ENCODE measurements around the gene LRRN2. TPM values are rescaled to one million over a fixed set of nuclear protein-coding genes. Genes with fewer than 3 reads are reported as not detected.

The LRRN2 gene
- total RNA-seq, 1 experiment from 2014 or later = 2.0 TPM

DNA sequence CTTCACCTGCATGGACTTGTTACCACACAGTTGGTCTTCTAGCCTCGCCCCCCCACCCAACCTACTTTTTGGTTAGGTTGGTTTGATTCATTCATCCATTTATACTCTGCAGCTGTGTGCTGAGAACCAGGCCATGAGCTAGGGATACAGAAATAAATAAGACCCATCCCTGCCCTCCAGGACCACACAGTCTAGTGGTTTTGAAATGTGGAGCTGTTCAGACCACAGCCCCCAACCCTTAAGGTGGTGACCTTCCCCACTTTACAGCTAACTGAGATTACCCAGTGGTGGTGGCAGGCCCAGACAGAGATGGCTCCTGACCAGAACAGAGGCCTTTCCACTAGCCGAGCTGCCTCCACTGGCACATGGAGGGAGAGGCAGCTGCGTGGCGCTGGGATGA, 37.0 kb downstream of the LRRN2 start:
- Histone ChIP-seq H3K27ac (ENCODE audit: low read length) (no peak overlapping the region), H3K4me1 (ENCODE audit: control insufficient read depth, insufficient read depth, low read length) (no peaks in the 10 kb centered on the region), H3K27me3 (ENCODE audit: control insufficient read depth, insufficient read depth, low read length) (no peaks in the 10 kb centered on the region), H3K4me3 (ENCODE audit: low read depth in 2 of 2, low read length in 2 of 2) (no peak overlapping the region), H3K36me3 (ENCODE audit: control insufficient read depth, insufficient read depth, low read length) (no peaks in the 10 kb centered on the region), H3K9me3 (ENCODE audit: control insufficient read depth, insufficient read depth, low read depth, low read length) (no peaks in the 10 kb centered on the region)
- POLR2A ChIA-PET = no interaction called here
- intact Hi-C loops (cut with micrococcal nuclease; ENCODE audit: unreplicated experiment) = no loop called here
- ATAC-seq = no peak
- BruUV-seq (replicated peaks) = no TSS peak
- DNase-seq (ENCODE audit: low read depth, low spot score) = no peak
- in situ Hi-C loops (cut with HindIII; ENCODE audit: low pct_unique_long_range_greater_than_20kb, low sequenced_read_pairs) = no loop called here
- CTCF ChIA-PET = no interaction called here
- TF ChIP-seq, protein P1, sequence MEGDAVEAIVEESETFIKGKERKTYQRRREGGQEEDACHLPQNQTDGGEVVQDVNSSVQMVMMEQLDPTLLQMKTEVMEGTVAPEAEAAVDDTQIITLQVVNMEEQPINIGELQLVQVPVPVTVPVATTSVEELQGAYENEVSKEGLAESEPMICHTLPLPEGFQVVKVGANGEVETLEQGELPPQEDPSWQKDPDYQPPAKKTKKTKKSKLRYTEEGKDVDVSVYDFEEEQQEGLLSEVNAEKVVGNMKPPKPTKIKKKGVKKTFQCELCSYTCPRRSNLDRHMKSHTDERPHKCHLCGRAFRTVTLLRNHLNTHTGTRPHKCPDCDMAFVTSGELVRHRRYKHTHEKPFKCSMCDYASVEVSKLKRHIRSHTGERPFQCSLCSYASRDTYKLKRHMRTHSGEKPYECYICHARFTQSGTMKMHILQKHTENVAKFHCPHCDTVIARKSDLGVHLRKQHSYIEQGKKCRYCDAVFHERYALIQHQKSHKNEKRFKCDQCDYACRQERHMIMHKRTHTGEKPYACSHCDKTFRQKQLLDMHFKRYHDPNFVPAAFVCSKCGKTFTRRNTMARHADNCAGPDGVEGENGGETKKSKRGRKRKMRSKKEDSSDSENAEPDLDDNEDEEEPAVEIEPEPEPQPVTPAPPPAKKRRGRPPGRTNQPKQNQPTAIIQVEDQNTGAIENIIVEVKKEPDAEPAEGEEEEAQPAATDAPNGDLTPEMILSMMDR (IDR thresholded peaks at IDR 0.05) = no peak
- TF ChIP-seq SIN3A (IDR thresholded peaks at IDR 0.05; ENCODE audit: borderline replicate concordance, insufficient read depth, low read depth, low read length) (no peak), TCF7L2 (IDR thresholded peaks at IDR 0.05; ENCODE audit: low read depth, low read length) (no peak), POLR2AphosphoS5 (IDR thresholded peaks at IDR 0.05; ENCODE audit: low read depth, low read length) (no peak)
- TF ChIP-seq, protein P2, sequence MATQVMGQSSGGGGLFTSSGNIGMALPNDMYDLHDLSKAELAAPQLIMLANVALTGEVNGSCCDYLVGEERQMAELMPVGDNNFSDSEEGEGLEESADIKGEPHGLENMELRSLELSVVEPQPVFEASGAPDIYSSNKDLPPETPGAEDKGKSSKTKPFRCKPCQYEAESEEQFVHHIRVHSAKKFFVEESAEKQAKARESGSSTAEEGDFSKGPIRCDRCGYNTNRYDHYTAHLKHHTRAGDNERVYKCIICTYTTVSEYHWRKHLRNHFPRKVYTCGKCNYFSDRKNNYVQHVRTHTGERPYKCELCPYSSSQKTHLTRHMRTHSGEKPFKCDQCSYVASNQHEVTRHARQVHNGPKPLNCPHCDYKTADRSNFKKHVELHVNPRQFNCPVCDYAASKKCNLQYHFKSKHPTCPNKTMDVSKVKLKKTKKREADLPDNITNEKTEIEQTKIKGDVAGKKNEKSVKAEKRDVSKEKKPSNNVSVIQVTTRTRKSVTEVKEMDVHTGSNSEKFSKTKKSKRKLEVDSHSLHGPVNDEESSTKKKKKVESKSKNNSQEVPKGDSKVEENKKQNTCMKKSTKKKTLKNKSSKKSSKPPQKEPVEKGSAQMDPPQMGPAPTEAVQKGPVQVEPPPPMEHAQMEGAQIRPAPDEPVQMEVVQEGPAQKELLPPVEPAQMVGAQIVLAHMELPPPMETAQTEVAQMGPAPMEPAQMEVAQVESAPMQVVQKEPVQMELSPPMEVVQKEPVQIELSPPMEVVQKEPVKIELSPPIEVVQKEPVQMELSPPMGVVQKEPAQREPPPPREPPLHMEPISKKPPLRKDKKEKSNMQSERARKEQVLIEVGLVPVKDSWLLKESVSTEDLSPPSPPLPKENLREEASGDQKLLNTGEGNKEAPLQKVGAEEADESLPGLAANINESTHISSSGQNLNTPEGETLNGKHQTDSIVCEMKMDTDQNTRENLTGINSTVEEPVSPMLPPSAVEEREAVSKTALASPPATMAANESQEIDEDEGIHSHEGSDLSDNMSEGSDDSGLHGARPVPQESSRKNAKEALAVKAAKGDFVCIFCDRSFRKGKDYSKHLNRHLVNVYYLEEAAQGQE (IDR thresholded peaks at IDR 0.05; ENCODE audit: insufficient read depth in 1 of 2, low read depth in 2 of 2, low read length in 1 of 2) = no peak

DNA sequence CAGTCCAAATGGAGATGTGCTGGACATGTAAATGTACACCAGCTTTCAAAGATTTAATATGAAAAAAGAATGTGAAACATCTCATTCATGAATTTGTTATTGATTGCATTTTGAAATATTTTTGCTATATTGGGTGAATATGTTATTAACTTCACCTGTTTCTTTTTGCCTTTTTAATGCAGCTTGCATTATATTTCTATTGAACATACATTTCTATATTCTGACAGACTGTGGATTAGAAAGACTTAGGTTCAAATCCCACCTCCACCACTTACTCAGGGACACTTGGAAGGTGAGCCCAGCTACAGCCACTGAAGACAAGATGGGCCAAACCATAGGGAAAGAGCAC, 37.8 kb downstream of the LRRN2 start:
- in situ Hi-C loops (cut with HindIII; ENCODE audit: low pct_unique_long_range_greater_than_20kb, low sequenced_read_pairs) (no loop called here), intact Hi-C loops (cut with micrococcal nuclease; ENCODE audit: unreplicated experiment) (no loop called here)
- H3K27me3 ChIP-seq (ENCODE audit: control insufficient read depth, insufficient read depth, low read length) = no peaks in the 10 kb centered on the region
- DNase-seq (ENCODE audit: low read depth, low spot score) = no peak
- no peaks in the 10 kb centered on the region for H3K36me3 ChIP-seq (ENCODE audit: control insufficient read depth, insufficient read depth, low read length)
- ATAC-seq = no peak
- no peaks in the 10 kb centered on the region for H3K4me1 ChIP-seq (ENCODE audit: control insufficient read depth, insufficient read depth, low read length)
- no peak overlapping the region for H3K27ac ChIP-seq (ENCODE audit: low read length)
- TF ChIP-seq, protein P1 (IDR thresholded peaks at IDR 0.05) = no peak
- TF ChIP-seq POLR2AphosphoS5 (IDR thresholded peaks at IDR 0.05; ENCODE audit: low read depth, low read length) (no peak), TCF7L2 (IDR thresholded peaks at IDR 0.05; ENCODE audit: low read depth, low read length) (peak; percentile 38), SIN3A (IDR thresholded peaks at IDR 0.05; ENCODE audit: borderline replicate concordance, insufficient read depth, low read depth, low read length) (no peak)
- TF ChIP-seq, protein P2 (IDR thresholded peaks at IDR 0.05; ENCODE audit: insufficient read depth in 1 of 2, low read depth in 2 of 2, low read length in 1 of 2) = no peak
- H3K4me3 ChIP-seq (ENCODE audit: low read depth in 2 of 2, low read length in 2 of 2) = no peak overlapping the region
- H3K9me3 ChIP-seq (ENCODE audit: control insufficient read depth, insufficient read depth, low read depth, low read length) = no peaks in the 10 kb centered on the region
- ChIA-PET POLR2A (no interaction called here), CTCF (no interaction called here)
- BruUV-seq (replicated peaks) = no TSS peak
